Activated naive CD4-positive, alpha-beta T cell treated with anti-CD3 and anti-CD28 coated beads, Interleukin-2, amount 50 U/mL, for 16 hours (primary cell): ENCODE results near the gene C20orf144.

Source experiments
- DNase-seq: peaks from one replicate; pipeline ENCODE4 v3.0.0-alpha.2; 2020

C20orf144 gene

DNA sequence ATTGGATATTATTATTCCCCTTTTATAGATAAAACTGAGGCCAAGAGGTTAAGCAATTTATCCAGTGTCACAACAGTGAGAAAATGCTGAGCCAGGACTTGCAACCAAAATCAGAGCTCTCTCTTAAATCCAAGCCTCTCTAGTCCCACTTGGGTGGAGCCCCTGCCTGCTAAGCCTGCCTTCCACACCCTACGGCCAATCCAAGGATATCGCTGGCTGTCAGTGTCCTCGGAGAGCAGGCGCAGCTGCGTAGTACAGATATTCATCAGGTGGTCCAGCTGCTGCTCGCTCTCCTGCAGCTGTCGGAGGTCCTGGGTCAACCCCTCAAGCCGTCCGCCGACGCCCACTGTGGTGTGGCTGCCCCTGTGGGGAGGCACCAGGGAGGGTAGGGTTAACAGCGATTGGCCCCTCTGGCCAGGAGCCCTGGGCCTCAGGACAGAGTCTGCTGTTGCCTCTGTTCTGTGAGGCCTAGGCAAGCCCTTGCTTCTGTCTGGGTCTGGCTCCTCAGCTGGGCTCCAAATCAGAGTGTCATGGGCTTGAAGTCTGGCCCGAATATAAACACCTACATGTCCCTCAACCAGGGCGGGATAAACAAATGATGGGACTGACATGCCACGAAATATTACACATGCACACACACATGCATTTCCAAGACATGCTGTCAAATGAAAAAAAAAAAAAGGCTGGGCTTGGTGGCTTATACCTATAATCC, 16.0 kb downstream of the C20orf144 start:
- DNase-seq = no peak

DNA sequence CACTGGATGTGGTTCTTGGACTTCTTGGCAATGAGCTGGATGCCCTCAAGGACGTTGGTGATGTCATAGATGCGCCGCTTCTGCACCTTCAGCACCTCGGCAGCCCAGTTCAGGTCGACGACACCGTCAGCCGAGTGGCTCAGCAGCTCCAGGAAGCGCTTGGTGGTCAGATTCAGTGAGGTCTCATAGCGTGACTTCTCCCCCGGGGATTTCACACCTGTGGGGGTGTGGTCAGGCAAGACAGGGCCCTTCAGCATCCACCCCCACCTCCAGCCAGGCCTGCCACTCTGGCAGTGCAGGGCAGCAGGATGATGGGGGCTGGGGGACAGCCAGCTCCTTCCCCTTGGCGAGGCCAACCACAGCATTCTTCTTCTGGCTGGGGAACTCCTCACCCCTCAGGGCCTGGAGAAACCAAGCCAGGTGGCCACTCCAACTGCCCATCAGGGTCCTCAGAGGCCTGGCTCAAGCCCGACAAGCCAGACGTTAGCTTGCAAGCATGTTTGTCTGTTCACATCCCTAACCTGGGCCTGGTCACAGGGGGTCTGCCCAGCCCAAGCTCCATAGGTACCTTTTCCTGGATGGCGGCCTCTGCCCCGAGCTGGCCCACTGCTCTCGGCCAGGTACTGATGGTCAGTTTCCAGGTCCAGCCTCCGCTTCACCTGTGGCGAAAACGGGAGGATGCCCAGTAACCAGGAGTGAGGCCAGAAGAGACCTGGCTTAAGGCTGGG, 17.8 kb downstream of the C20orf144 start:
- no peak for DNase-seq

DNA sequence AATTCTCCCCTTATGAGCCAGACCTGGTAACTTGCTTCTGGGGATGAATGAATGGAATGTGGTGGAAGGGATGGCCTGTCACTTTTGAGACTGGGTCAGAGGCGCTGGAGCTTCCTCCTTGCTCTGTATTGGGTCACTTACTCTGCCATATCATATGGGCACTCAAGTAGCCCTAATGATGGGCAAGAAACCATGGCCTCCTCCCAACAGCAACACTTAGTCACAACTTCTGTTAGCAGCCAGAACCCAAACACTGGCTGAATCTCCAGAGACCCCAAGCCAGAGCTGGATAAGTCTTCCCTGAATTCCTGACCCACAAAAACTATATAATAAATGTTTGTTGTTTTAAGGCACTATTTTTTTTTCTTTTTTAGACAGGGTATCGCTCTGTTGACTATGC, 18.6 kb downstream of the C20orf144 start:
- DNase-seq = no peak

DNA sequence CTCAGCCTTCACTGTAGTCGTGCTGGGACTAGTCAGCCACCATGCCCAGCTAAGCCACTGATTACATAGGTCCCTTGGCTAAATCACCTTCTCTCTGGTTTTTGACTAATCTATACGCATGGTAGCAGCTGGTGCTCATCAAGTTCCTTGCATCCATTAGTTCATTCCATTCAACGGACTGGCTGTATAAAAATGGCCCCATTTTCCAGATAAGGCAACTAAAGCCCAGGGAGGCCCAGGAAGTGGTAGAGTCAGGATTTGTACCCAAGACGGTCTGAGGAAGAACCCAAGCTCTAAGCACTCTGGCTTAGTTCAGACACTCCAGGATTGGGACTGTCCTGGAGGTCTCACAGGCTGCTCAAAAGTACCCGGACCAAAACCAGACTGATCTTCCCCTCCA, 19.2 kb downstream of the C20orf144 start:
- DNase-seq = no peak

DNA sequence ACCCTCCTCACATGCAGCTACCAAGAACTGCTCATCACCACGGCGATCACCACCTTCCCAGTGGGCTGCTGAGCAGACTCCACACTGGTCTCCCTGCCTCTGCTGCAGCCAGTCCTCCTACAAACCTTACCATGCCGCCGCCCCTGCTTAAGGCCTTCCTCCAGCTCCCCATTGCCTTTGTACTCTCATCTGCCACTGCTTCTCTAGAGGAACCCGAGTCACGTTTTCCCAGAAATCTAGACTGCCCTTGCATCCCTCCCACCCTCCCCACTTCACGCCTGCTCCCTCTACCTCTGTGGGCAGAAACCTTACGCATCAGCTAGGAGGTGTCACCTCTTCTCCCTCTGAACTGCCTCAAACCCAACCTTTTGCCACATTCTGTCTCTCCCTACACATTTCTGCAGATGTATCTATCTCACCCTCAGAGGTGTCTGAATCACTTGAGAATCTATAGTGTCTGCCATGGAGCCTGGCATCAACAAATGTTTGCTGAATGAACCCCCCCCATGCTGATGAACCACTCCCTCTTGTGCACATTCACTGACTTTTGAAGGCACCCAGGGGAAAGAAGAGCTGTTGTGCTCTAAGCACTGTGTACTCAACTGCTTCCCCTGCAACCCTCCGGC, 19.7 kb downstream of the C20orf144 start:
- no peak for DNase-seq

DNA sequence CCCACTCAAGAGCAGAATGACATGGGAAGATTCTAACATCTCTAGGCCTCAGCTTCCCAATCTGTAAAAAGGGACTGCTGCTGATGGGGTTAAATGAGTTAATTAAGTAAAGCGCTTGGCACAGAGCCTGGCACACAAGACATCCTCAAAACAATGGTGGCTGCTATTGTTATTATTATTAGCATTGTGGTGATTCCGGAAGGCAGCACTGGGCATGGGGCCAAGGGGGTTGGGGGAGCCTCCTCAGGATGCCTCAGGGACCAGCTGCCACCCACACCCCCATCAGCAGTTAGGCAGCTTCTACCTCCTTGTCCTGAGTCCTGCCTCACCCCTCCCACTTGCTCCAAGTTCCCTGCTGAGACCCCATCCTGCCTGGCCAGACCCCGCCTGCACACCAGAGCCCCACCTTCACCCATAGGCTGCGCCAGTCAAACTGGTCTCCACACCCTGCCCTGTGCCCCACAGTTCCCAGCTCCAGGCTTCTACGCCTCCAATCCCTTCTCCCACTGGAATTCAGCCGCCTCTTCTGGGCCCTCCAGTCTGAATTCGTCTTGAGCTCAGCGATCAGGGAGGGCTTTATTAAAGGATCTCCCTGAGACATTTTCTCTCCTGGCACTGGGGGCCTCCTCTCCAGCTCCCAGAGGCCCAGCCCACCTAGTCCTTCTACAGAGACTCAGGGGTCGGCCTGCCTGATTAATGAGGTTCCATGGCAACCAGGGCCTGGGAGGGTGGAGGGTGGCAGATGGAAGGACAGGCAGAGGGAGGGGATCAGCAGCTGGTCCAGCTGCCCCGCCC, 22.6 kb downstream of the C20orf144 start:
- DNase-seq = no peak

DNA sequence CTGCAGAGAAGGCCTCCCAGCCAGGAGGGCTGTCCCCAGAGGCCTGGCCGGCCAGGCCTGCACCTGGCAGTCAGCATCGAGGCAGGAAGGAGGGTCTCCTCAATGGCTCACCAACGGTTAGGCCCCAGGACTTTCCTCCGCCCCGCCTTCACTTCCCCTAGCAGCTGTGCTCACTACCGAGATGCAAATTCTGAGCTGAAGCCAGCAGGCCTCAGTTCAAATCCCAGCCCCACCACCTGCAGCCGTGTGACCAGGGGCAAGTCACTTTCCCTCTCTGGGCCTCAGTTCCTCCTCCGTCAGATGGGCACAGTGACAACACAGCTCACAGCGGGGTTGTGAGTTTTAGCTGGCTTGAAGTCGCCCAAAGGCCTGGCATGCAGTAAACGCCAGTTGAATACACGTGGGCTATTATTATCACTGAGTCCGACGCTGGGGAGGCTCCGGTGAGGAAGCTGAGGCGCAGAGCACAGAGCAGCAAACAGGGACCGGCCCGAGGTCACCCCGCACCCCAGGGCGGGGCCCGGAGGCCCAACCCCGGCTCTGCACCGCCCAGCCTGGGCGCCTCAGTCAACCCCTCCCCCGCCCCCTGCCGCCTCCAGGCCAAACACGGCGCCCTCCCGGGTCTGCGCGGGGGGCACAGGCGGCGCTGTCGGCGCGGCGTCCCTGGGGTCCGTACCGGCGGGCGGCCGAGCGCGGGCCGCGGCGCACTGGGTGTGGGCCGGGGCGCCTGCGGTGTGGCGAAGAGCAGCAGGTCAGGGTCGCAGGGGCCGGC, 23.4 kb downstream of the C20orf144 start:
- DNase-seq = peak; percentile 64

DNA sequence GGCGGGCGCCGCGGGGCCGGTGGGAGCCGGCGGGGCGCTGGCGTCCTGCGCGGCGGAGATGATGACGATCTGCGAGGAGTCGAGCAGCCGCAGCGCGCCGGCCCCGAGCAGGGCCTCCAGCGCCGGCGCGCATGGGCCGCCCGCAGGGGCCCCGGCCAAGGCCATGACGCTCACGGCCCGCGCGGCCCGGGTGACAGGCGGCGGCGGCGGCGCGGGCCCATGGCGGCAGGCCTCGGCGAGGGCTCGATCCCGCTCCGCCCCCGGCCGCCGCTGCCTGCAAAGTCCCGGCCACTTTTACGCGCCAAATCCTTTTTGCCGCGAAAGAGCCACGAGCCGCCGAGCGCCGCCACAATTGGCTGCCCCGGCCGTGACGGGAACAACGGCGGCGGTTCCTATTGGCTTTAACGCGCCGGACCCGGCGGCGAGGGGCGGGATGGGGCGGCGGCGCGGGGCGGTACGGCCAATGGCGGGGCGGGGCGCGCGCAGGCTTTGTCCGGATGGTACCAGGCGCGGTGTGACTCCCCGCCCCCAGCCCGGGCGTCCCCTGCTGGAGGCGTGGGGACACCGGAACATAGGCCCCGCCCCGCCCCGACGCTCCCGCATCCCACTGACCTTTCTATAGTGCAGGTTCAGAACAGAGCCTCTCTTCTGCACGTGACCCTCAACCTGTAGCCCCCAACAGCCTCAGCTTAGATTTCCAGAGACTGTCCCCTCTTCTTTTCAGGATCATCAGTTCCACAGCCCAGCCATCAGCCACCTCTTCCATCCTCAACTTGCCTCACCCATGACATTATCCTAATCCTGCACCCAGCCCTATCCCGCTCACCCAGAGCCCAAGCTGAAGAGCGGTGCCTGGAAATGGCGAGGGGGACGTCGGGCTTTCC, 24.2 kb downstream of the C20orf144 start, which contains the start of gene E2F1:
Gene E2F1 (minus strand): TSS at position 286 of the 884 bp plus-strand sequence. CDS start 121 bp downstream, at position 165.
- peak; percentile 95 for DNase-seq

DNA sequence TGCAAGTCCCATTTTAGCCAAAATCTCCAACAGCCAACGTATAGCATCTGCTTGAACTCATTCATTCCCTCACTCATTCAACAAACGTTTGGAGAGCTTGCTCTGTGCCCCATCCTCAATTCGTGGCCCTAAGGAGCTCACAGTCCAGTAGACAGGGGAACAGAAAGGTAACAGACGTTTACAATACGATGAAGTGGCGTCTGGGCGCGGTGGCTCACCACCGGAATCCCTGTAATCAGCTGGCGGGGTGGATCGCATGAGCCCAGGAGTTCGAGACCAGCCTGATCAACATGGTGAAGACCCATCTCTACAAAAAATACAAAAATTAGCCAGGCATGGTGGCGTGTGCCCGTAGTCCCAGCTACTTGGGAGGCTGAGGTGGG, 24.8 kb downstream of the C20orf144 start:
- DNase-seq = no peak

DNA sequence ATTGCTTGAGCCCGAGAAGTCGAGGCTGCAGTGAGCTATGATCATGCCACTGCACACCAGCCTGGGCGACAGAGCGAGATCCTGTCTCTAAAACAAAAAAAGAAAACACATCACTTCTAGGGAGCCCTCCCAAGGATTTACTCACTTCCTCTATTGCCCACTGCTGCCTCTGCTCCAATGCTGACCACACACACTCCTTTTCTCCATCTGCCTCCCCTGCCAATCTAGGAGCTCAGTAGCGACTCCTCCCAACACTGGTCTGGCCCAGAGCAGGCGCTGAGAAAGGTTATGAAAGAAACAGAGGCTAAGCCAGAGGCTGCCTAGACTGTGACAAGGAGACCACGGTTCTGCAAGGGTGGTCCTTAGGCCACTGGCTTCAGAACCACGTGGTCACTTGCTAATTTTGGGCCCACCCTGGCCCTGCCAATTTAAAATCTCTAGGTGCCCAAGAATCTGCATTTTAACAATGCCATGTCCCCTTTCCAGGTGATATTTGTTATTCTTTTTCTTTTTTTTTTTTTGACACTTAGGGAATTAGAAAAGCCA, 25.3 kb downstream of the C20orf144 start:
- DNase-seq = no peak

DNA sequence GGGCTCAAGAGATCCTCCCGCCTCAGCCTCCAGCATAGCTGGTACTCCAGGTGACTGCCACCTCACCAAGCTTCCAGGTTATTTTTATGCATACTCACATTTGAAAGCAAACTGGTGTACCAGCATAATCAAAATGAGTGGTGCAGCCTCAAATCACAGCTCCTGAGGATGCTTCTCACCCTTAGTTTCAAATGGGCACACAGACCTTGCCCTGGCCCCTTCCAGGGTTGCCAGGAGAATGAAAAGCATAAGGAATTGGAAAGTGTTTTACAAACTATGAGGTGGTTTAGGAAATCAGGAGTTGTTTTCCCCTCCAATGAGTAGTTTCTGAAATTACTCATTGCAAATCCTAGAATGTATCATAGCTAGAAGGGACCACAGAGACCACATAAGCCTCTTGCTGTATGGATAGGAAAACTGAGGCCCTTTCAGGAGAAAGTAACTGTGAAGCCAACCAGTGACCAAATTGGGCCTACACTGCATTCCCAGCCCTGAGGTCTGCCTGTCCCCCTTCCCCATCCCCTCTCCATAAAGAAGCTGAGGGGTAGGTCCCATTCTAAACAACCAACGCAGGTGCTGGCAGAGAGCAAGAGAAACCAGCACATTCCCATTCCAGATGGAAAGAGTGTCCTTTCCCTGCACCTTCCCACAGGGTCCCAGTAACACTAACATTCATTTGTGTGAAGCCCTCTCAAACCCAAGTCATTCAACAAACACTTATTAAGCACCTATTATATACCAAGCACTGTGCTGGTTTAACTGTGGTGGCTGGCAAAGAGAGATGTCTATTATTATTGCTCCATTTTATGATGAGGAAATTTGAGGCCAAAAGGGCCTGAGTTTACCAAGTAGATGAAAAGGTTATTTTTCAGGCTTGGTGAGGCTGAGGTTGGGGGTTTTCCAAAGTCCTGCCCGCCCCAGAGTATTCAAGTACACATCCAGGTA, 26.1 kb downstream of the C20orf144 start:
- no peak for DNase-seq

DNA sequence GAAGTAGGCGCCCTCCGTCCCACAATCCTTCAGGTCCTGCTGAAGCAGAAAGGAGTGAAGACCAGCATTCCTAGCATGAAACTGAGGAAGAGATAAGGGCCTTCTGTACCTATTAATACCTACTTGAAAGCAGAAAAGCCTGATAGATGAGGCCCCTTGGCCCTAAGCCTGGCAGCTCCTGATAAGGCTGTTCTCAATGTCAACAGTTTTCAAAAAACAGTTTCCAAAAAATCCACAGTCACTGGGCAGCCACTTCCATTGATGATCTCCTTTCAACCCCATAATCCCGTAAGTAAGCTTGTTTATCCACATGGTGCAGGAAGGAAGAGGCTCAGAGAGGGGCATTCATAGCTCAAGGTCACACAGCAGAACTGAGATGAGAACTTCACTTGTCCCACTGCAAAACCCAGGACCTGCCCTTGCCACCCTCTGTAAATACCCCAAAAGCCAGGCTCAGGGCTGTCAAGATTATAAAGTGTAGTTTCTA, 26.9 kb downstream of the C20orf144 start:
- no peak for DNase-seq

DNA sequence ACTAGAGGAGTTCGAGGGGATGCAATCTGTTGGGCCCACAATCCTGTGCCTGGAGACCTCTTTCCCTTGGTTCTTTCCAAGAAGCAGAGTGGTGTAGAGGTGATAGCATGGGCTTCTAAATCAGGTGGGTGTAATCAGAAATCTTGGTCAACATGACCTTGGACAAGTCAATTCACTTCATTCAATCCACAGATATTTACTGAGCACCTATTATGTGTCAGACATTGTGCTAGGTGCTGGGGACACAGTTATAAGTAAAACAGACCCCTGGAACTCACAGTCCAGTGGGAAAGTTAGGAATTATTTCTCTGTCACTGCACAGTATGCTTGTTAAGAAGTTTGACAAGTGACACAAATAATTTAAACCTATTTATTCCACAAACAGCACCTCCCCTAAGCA, 27.4 kb downstream of the C20orf144 start:
- no peak for DNase-seq

DNA sequence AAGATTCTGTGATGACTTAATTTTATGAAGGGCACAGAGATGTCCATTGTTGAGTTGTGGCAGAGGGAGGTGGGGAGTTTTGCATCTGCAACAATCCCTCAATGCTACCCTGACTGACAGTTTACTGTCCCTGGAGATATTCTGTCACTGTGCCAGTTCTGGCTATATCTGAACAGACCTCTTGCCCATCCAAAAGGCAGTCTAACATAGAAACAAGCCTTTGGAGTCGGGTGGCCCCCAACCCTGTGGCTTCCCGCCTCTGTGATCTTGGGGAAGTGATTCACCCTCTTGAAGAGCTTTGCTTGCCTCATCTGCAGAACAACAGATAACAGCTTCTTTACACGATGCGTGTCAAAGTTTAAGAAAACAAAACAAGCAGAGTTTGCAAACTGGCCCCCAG, 27.8 kb downstream of the C20orf144 start:
- peak; percentile 50 for DNase-seq

DNA sequence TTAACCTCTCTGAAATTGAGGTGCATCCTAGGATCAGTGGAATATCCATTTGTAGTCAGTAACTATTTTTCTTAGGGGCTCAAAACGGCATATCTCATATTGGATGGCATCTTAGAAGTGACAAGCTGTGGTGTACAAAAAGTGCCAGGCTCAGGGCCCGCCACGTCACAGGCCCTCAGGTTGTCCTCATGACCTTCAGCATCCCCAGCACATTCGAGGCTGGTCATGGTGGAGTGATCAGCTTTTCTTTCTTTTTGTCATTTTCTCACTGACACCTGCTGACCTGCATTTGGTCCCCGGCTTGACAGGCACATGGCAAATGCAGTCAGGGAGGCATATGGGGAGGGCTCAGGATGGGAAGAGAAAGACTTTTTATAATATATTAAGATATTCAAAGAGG, 31.2 kb downstream of the C20orf144 start:
- no peak for DNase-seq

DNA sequence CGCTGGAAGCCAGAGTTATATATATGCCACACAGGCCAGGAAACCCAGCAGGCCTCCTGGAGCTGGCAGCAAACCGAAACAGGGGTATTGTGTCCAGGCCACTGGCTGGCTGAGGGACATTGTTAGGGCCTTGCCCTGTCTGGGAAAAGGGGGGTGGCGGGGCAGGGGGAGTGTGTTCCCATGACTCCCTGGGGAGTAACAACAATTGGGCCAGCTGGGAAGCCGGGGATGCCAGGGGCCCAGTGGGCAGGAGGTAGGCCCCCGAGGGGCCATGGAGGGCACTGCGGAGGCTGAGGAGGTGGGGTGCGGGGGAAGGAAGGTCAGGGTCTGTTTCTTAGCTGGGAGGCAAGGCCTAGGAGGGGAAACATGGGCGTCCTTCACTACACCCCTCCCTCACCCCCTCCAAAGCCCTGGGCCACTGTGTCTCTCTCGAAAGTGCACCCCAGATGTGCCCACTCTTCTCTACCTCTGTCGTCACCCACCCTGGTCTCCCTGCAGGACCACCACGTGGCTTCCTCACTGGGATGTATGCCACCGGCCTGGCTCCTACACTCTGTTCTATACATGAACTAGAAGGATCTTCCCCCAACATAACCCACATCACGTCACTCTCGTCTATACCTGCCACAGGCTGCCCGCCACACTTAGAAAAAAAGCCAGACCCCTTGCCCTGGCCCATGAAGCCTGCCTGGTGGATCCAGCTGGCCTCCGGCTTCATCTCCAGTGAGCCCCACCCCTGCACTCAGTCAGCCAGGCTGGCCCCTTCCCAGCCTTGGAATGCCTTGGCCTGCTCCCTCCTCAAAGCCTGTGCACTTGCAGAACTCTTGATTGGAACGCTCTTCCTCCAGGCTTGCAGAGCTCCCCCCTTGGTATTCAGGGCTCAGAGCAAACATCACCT, 31.9 kb downstream of the C20orf144 start:
- no peak for DNase-seq

DNA sequence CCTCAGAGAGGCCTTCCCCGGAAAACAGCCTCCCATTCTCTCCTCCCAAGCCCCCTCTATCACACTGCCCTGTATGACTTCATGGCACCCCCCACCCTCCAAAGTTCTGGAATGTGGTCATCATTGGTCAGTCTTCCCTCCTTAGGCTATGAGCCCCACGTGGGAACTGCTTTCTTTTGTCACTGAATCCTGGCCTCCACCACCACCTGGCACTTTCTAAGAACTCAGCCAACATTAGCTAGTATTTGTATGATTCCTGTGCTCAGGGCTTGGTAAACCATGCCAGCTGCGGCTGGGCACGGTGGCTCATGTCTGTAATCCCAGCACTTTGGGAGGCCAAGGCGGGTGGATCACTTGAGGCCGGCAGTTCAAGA, 32.5 kb downstream of the C20orf144 start:
- DNase-seq = no peak

DNA sequence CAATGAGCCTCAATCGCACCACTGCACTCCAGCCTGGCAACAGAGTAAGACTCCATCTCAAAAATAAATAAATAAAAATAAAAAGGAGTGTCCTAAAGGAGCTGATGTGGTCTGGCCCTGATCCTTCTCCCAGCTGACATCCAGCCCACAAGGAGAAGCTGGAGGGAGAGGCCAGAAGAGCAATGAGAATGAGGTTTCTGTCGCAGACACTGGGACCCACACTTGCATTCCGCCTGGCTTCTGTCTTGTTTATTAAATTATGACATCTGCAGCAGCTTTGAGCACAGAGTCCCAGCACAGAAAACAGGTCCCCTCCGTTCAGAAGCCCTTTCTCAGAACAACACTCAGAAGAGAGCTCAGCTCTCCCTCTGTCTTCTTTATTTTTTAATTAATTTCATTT, 34.3 kb downstream of the C20orf144 start:
- DNase-seq = no peak

DNA sequence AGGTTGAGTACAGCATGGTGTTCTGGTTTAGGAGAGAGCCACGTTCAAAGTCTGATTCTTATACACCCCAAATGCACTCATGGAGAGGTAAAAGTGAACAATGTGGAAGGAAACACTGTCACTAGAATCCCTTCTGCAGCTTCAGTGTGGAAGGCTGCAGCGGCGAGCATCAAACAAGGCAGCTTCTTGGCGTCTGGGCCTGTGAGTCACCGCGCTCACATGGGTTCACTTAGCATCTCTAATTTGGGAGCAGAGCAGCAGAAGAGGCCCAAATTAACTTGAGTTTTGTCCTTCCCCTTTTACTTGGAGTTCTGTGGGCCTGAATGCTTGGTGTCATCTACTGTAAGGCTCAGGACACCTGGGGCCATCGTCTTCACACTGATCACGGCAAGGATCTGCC, 35.0 kb downstream of the C20orf144 start:
- DNase-seq = no peak
